HepG2 (cell line): ENCODE data around the gene TMEM107. TPM values are rescaled to one million over a fixed set of nuclear protein-coding genes. Genes with fewer than 3 reads are reported as not detected.

Experiments
- CREB3 ChIP-seq: sonication (generic); formaldehyde crosslinking; IDR thresholded peaks from 2 replicates; pipeline ENCODE4 v1.5.0; 2020; ENCODE audit warnings: missing genetic modification reagents
- HMGXB3 ChIP-seq: sonication (generic); formaldehyde crosslinking; IDR thresholded peaks from 2 replicates; pipeline ENCODE4 v1.4.0; 2020; ENCODE audit warnings: missing genetic modification reagents, borderline replicate concordance
- KMT2B ChIP-seq: IDR thresholded peaks from 2 replicates; pipeline ENCODE4 v1.6.1; 2016; ENCODE audit warnings: missing genetic modification reagents, missing compliant biosample characterization
- NFE2 ChIP-seq: sonication (generic); formaldehyde crosslinking; IDR thresholded peaks from 2 replicates; pipeline ENCODE4 v1.4.0; 2020; ENCODE audit warnings: missing genetic modification reagents
- PRPF4 ChIP-seq: fragments of 200-400 bp; formaldehyde crosslinking; IDR thresholded peaks from 2 replicates; pipeline ENCODE4 v1.6.1; 2016; ENCODE audit warnings: low read length, low read depth; ENCODE audit not compliant: poor library complexity, severe bottlenecking
- REST ChIP-seq, 2 experiments: IDR thresholded peaks; 2 replicates each; pipeline ENCODE4 v1.6.1; 2011 to 2012; ENCODE audit warnings: low read length in 2 of 2, borderline replicate concordance in 1 of 2, low read depth in 1 of 2, mild to moderate bottlenecking in 1 of 2, moderate library complexity in 1 of 2
- STAT5B ChIP-seq: sonication (generic); formaldehyde crosslinking; IDR thresholded peaks from 2 replicates; pipeline ENCODE4 v1.4.0; 2020; ENCODE audit warnings: missing genetic modification reagents
- ZMAT5 ChIP-seq: sonication (generic); formaldehyde crosslinking; IDR thresholded peaks from 2 replicates; pipeline ENCODE4 v1.5.0; 2020; ENCODE audit warnings: mild to moderate bottlenecking, low read depth, missing genetic modification reagents, borderline replicate concordance
- ZNF614 ChIP-seq: IDR thresholded peaks from 2 replicates; pipeline ENCODE4 v1.6.1; 2018; ENCODE audit warnings: missing biosample characterization, missing genetic modification reagents, inconsistent platforms, borderline replicate concordance
- ZSCAN9 ChIP-seq: IDR thresholded peaks from 2 replicates; pipeline ENCODE4 v1.6.1; 2016; ENCODE audit warnings: borderline replicate concordance
- polyA plus RNA-seq, 8 experiments: library from polyadenylated mRNA; depleted of rRNA in 3 of 8; stranded (reverse) in 7 of 8; unstranded in 1 of 8; fragments of >200 nt; fragmentation: Illumina TruSeq in 4 of 8; extraction: Trizol in 4 of 8; gene quantifications; 2 replicates each; pipeline versions ENCODE4 v1.2.1 to v1.2.3, GENCODE V29; 2011 to 2016; ENCODE audit warnings: low read depth in 4 of 8, missing spikeins in 1 of 8, mixed read lengths in 1 of 8; ENCODE audit not compliant: insufficient read depth in 1 of 8
- total RNA-seq, 5 experiments: library from RNA; depleted of rRNA; stranded (reverse); fragments of >200 nt; fragmentation: Illumina TruSeq; extraction: Trizol; gene quantifications; 2 replicates each; pipeline ENCODE4 v1.2.3, GENCODE V29; 2016; ENCODE audit warnings: low read depth in 1 of 5
- TF ChIP-seq, protein P1 (sequence below): sonication (generic); formaldehyde crosslinking; IDR thresholded peaks from 2 replicates; pipeline ENCODE4 v1.5.0; 2020; ENCODE audit warnings: missing genetic modification reagents, mild to moderate bottlenecking, borderline replicate concordance
- TF ChIP-seq, protein P2 (sequence below): IDR thresholded peaks from 2 replicates; pipeline ENCODE4 v1.6.1; 2012; ENCODE audit warnings: low read depth, low read length, improper control_type of control experiment

Gene TMEM107
- total and polyA plus RNA-seq, 2 of the 13 experiments (the other 11 are each of a cell fraction or from before 2014, with no cell fraction given), result 7.2 to 15.3 TPM

DNA sequence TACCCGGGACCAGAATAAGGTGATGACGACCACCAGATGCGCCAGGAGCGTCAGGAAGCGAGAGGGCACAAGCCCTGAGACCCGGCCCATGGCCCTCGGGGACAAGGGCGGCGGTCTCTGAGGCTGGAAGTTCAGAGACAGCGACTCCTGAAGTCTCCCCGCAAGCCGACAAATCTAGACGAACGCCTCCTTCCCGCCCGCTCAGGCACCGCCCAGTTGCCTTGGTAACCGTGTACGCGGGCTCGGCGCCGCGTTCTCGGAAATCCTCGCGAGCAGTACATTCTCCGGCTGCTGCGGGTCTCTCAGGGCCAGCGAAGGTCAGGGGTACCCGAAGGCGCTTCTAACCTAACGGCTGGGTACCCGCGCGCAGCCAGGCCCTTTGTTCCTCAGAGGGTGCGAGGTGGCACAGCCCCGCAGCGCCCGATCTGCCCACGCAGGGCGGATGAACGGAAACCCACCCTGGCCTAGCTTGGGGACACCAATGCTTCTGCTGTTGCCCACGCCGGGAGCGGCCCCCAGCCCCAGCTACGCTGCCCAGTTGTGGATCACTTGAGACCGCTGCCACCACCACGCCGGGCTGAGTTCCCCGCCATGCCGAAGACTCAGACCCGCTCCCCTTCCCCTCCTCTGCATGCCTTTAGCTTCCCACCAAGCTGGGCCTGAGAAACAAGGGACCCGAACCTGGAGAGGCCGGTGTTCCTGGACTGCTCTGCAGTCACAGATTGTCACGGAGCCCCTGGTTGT lies at the start of gene TMEM107 (continued):
- TF ChIP-seq KMT2B (CRISPR knock-in tag), result no peak
- no peak for TF ChIP-seq STAT5B
- TF ChIP-seq ZNF614 (CRISPR knock-in tag), result no peak
- TF ChIP-seq ZSCAN9, result no peak; the same call in 1 of the 2 replicates
- no peak for TF ChIP-seq NFE2 (CRISPR knock-in tag)
- TF ChIP-seq PRPF4, result no peak
- TF ChIP-seq, protein P1, sequence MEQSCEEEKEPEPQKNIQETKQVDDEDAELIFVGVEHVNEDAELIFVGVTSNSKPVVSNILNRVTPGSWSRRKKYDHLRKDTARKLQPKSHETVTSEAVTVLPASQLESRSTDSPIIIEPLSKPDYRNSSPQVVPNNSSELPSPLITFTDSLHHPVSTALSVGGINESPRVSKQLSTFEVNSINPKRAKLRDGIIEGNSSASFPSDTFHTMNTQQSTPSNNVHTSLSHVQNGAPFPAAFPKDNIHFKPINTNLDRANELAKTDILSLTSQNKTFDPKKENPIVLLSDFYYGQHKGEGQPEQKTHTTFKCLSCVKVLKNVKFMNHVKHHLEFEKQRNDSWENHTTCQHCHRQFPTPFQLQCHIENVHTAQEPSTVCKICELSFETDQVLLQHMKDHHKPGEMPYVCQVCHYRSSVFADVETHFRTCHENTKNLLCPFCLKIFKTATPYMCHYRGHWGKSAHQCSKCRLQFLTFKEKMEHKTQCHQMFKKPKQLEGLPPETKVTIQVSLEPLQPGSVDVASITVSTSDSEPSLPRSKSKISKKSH (CRISPR knock-in tag), result no peak
- TF ChIP-seq, protein P2, sequence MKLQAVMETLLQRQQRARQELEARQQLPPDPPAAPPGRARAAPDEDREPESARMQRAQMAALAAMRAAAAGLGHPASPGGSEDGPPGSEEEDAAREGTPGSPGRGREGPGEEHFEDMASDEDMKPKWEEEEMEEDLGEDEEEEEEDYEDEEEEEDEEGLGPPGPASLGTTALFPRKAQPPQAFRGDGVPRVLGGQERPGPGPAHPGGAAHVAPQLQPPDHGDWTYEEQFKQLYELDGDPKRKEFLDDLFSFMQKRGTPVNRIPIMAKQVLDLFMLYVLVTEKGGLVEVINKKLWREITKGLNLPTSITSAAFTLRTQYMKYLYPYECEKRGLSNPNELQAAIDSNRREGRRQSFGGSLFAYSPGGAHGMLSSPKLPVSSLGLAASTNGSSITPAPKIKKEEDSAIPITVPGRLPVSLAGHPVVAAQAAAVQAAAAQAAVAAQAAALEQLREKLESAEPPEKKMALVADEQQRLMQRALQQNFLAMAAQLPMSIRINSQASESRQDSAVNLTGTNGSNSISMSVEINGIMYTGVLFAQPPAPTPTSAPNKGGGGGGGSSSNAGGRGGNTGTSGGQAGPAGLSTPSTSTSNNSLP, result no peak
- no peak for TF ChIP-seq CREB3
- no peak for TF ChIP-seq HMGXB3 (CRISPR knock-in tag)
- TF ChIP-seq REST (IDR thresholded peaks at IDR 0.05; ENCODE audit: borderline replicate concordance in 1 of 2, low read depth in 1 of 2, low read length in 2 of 2), result no peak
- no peak for TF ChIP-seq ZMAT5 (CRISPR knock-in tag)
